GM23248 (cell line): ENCODE measurements around the gene MKI67.

ENCODE experiments used
- EZH2 ChIP-seq: fragments of 200-600 bp; sonication (generic); IDR thresholded peaks from 2 replicates; pipeline ENCODE4 v1.6.1; 2018; ENCODE audit warnings: antibody characterized with exemption, mild to moderate bottlenecking; ENCODE audit not compliant: insufficient read depth, poor library complexity, severe bottlenecking
- EZH2phosphoT487 ChIP-seq: fragments of 200-600 bp; sonication (generic); IDR thresholded peaks from 2 replicates; pipeline ENCODE4 v1.6.1; 2018; ENCODE audit warnings: antibody characterized with exemption, moderate library complexity, mild to moderate bottlenecking, low read depth; ENCODE audit not compliant: insufficient read depth

- TF ChIP-seq EZH2 (no peak), EZH2phosphoT487 (no peak)
These were observed 73.5 kb downstream of the MKI67 start for GRCh38 chr10:128052696-128053095.
